Ascending aorta (tissue), 2 donors: Measurements from ENCODE around the gene FHOD3. TPM values are rescaled to one million over a fixed set of nuclear protein-coding genes. Genes with fewer than 3 reads are reported as not detected.

Source experiments
- DNase-seq, 2 donors: peaks; one replicate each; pipeline ENCODE4 v3.0.0-alpha.2; 2019; ENCODE audit warnings: low spot score in 2 of 2
- H3K27ac ChIP-seq, 2 donors: fragments of 200-600 bp; sonication (generic); one replicate each; pipeline ENCODE4 v1.5.1; 2016 to 2017; ENCODE audit warnings: mild to moderate bottlenecking in 1 of 2
- H3K27me3 ChIP-seq: fragments of 200-600 bp; sonication (generic); one replicate; pipeline ENCODE4 v1.5.1; 2017
- H3K36me3 ChIP-seq, 2 donors: fragments of 200-600 bp; sonication (generic); one replicate each; pipeline ENCODE4 v1.5.1; 2016
- H3K4me1 ChIP-seq, 2 donors: fragments of 200-600 bp; sonication (generic); one replicate each; pipeline ENCODE4 v1.5.1; 2016 to 2017; ENCODE audit warnings: mild to moderate bottlenecking in 1 of 2
- H3K4me3 ChIP-seq, 2 donors: fragments of 200-600 bp; sonication (generic); one replicate each; pipeline ENCODE4 v1.5.1; 2016 to 2017; ENCODE audit warnings: mild to moderate bottlenecking in 1 of 2
- H3K9me3 ChIP-seq, 2 donors: fragments of 200-600 bp; sonication (generic); one replicate each; pipeline ENCODE4 v1.5.1; 2016
- CTCF ChIP-seq, 3 experiments: fragments of 200-600 bp in 2 of 3; fragments of 450-650 bp in 1 of 3; sonication (generic) in 2 of 3; IDR thresholded peaks; one replicate each; pipeline ENCODE4 v1.5.1; 2016 to 2019; ENCODE audit warnings: antibody characterized with exemption in 3 of 3, mild to moderate bottlenecking in 1 of 3, moderate library complexity in 1 of 3
- intact Hi-C: fragments of 100-400 bp; cut with DNase I; formaldehyde crosslinking; loops from one replicate; pipeline ENCODE4 v1.15.1; 2023
- total RNA-seq: library from RNA; depleted of rRNA; stranded (reverse); fragments of >200 nt; gene quantifications from one replicate; pipeline ENCODE4 v1.1.0, GENCODE V29; 2016

Gene FHOD3
- total RNA-seq, 1 donor from 2014 or later: 12.7 TPM

- H3K4me1 ChIP-seq: no peaks in the 10 kb centered on the region
- no peak for TF ChIP-seq CTCF (IDR thresholded peaks at IDR 0.05)
- no peak for DNase-seq
- H3K27ac ChIP-seq: no peak overlapping the region
- H3K36me3 ChIP-seq: no peaks in the 10 kb centered on the region
- H3K9me3 ChIP-seq: no peaks in the 10 kb centered on the region
- intact Hi-C loops: no loop called here
- H3K4me3 ChIP-seq: no peak overlapping the region
- H3K27me3 ChIP-seq: no peaks in the 10 kb centered on the region
Observed at GRCh38 chr18:36516258-36516657, 218.7 kb downstream of the FHOD3 start.

GRCh38 chr18:36516726-36517125 is 219.2 kb downstream of the FHOD3 start:
- Histone ChIP-seq H3K4me3 (no peak overlapping the region), H3K27me3 (no peaks in the 10 kb centered on the region), H3K4me1 (no peaks in the 10 kb centered on the region), H3K36me3 (no peaks in the 10 kb centered on the region), H3K9me3 (no peaks in the 10 kb centered on the region), H3K27ac (no peak overlapping the region)
- intact Hi-C loops: no loop called here
- no peak for TF ChIP-seq CTCF (IDR thresholded peaks at IDR 0.05)
- no peak for DNase-seq

GRCh38 chr18:36518839-36519238 is 221.3 kb downstream of the FHOD3 start:
- DNase-seq: no peak
- no peak overlapping the region for H3K27ac ChIP-seq
- intact Hi-C loops: no loop called here
- H3K4me1 ChIP-seq: no peaks in the 10 kb centered on the region
- H3K27me3 ChIP-seq: no peaks in the 10 kb centered on the region
- no peak for TF ChIP-seq CTCF (IDR thresholded peaks at IDR 0.05)
- no peaks in the 10 kb centered on the region for H3K36me3 ChIP-seq
- H3K4me3 ChIP-seq: no peak overlapping the region
- no peaks in the 10 kb centered on the region for H3K9me3 ChIP-seq

GRCh38 chr18:36519358-36519757 is 221.8 kb downstream of the FHOD3 start:
- no peak for TF ChIP-seq CTCF (IDR thresholded peaks at IDR 0.05)
- Histone ChIP-seq H3K4me1 (no peaks in the 10 kb centered on the region), H3K9me3 (no peaks in the 10 kb centered on the region), H3K27ac (no peak overlapping the region), H3K27me3 (no peaks in the 10 kb centered on the region), H3K36me3 (no peaks in the 10 kb centered on the region), H3K4me3 (no peak overlapping the region)
- intact Hi-C loops: no loop called here
- no peak for DNase-seq

- no peak for TF ChIP-seq CTCF (IDR thresholded peaks at IDR 0.05)
- Histone ChIP-seq H3K9me3 (no peaks in the 10 kb centered on the region), H3K36me3 (no peaks in the 10 kb centered on the region), H3K27ac (no peak overlapping the region), H3K27me3 (no peaks in the 10 kb centered on the region), H3K4me3 (no peak overlapping the region), H3K4me1 (no peaks in the 10 kb centered on the region)
- DNase-seq: no peak
- intact Hi-C loops: no loop called here
Observed at GRCh38 chr18:36522509-36522908, 225.0 kb downstream of the FHOD3 start.

- Histone ChIP-seq H3K9me3 (no peaks in the 10 kb centered on the region), H3K27me3 (no peaks in the 10 kb centered on the region), H3K36me3 (no peaks in the 10 kb centered on the region), H3K4me1 (no peaks in the 10 kb centered on the region), H3K4me3 (no peak overlapping the region), H3K27ac (no peak overlapping the region)
- intact Hi-C loops: no loop called here
- no peak for DNase-seq
- TF ChIP-seq CTCF (IDR thresholded peaks at IDR 0.05): no peak
Observed at GRCh38 chr18:36525913-36526312, 228.4 kb downstream of the FHOD3 start.
